Endothelial cell of umbilical vein (primary cell): ENCODE results near the gene PTPRK. TPM values are rescaled to one million over a fixed set of nuclear protein-coding genes. Genes with fewer than 3 reads are reported as not detected.

Experiments used
- BruUV-seq: library from RNA; stranded (reverse); fragments of 400-500 nt; replicated peaks from 2 replicates; lab custom pipeline; 2021; lab: Mats Ljungman, UMichigan
- CTCF ChIA-PET: fragments of 300-600, 350-600 bp; sonication (Branson Sonifier 250); formaldehyde crosslinking; loops from one replicate; lab custom pipeline; 2021; ENCODE audit warnings: antibody characterized with exemption, inconsistent platforms; lab: Charles Lee
- POLR2A ChIA-PET: fragments of 300-600, 350-600 bp; sonication (Branson Sonifier 250); formaldehyde crosslinking; loops from one replicate; lab custom pipeline; 2021; ENCODE audit warnings: antibody characterized with exemption, inconsistent platforms; lab: Charles Lee
- DNase-seq: peaks from one replicate; pipeline ENCODE4 v3.0.0-alpha.2; 2011; ENCODE audit warnings: low read depth, low spot score
- FAIRE-seq: peaks from 2 replicates; lab custom pipeline; 2011; peaks lifted over from hg19 to GRCh38; lab: Jason Lieb, UNC
- H2AFZ ChIP-seq: 2 replicates; pipeline ENCODE4 v1.6.0; 2012; ENCODE audit warnings: low read depth, low read length, control low read depth, inconsistent platforms
- H3K27ac ChIP-seq: 2 replicates; pipeline ENCODE4 v1.5.1; 2011; ENCODE audit warnings: low read depth, mild to moderate bottlenecking, control low read depth, low read length, moderate library complexity; ENCODE audit not compliant: insufficient read depth
- H3K27me3 ChIP-seq, 2 experiments: 2 replicates each; pipeline versions ENCODE4 v1.6.0 to v1.6.1; 2011; ENCODE audit warnings: low read length in 2 of 2, mixed read lengths in 1 of 2; ENCODE audit not compliant: control insufficient read depth in 2 of 2, insufficient read depth in 2 of 2
- H3K36me3 ChIP-seq, 2 experiments: 2 replicates in 1 of 2; 3 replicates in 1 of 2; pipeline ENCODE4 v1.5.1; 2011; ENCODE audit warnings: low read length in 2 of 2, mild to moderate bottlenecking in 1 of 2, moderate library complexity in 1 of 2; ENCODE audit not compliant: control insufficient read depth in 2 of 2, insufficient read depth in 2 of 2; ENCODE audit errors: extremely low read depth in 1 of 2
- H3K4me1 ChIP-seq: 3 replicates; pipeline ENCODE4 v1.5.1; 2011; ENCODE audit warnings: mild to moderate bottlenecking, low read length; ENCODE audit not compliant: control insufficient read depth, insufficient read depth; ENCODE audit errors: extremely low read depth
- H3K4me2 ChIP-seq: 2 replicates; pipeline ENCODE4 v1.6.1; 2011; ENCODE audit warnings: low read length, control low read depth, mixed read lengths; ENCODE audit not compliant: insufficient read depth
- H3K4me3 ChIP-seq, 3 experiments: fragments of 200-600 bp in 1 of 3; sonication (generic), shearing (Covaris generic) in 1 of 3; replicated peaks in 1 of 3; 2 replicates each; pipeline ENCODE4 v1.5.1; 2011 to 2016; ENCODE audit warnings: control low read depth in 3 of 3, low read length in 3 of 3, mild to moderate bottlenecking in 2 of 3, inconsistent platforms in 1 of 3, low read depth in 1 of 3, moderate library complexity in 1 of 3; ENCODE audit not compliant: insufficient read depth in 1 of 3
- H3K79me2 ChIP-seq: 2 replicates; pipeline ENCODE4 v1.6.0; 2012; ENCODE audit warnings: low read length, inconsistent platforms; ENCODE audit not compliant: control insufficient read depth, insufficient read depth
- H3K9ac ChIP-seq: replicated peaks from 2 replicates; pipeline ENCODE3; 2011; ENCODE audit warnings: low read length, control low read depth; ENCODE audit not compliant: insufficient read depth; ENCODE audit errors: extremely low read depth
- H3K9me1 ChIP-seq: replicated peaks from 3 replicates; pipeline ENCODE4 v1.6.0; 2011; ENCODE audit warnings: mild to moderate bottlenecking, low read length; ENCODE audit not compliant: control insufficient read depth, insufficient read depth; ENCODE audit errors: extremely low read depth
- H3K9me3 ChIP-seq: replicated peaks from 2 replicates; pipeline ENCODE4 v1.5.1; 2012; ENCODE audit warnings: low read length, inconsistent platforms; ENCODE audit not compliant: control insufficient read depth, insufficient read depth
- H4K20me1 ChIP-seq: replicated peaks from 2 replicates; pipeline ENCODE3; 2011; ENCODE audit warnings: mild to moderate bottlenecking, low read length; ENCODE audit not compliant: control insufficient read depth, insufficient read depth; ENCODE audit errors: extremely low read depth
- CTCF ChIP-seq, 2 donors: IDR thresholded peaks; 1 replicate in 1 of 2; 2 replicates in 1 of 2; pipeline ENCODE4 v1.5.1; 2011; ENCODE audit warnings: low read length in 2 of 2, mild to moderate bottlenecking in 2 of 2, moderate library complexity in 2 of 2, control low read depth in 1 of 2, inconsistent platforms in 1 of 2, low read depth in 1 of 2; ENCODE audit not compliant: insufficient read depth in 1 of 2; ENCODE audit errors: extremely low read depth in 1 of 2
- EZH2 ChIP-seq: IDR thresholded peaks from 2 replicates; pipeline ENCODE4 v1.6.1; 2012; ENCODE audit warnings: borderline replicate concordance, low read depth, mild to moderate bottlenecking, moderate library complexity, low read length, inconsistent platforms; ENCODE audit not compliant: severe bottlenecking
- FOS ChIP-seq: IDR thresholded peaks from 2 replicates; pipeline ENCODE4 v1.6.1; 2011; ENCODE audit warnings: mild to moderate bottlenecking, low read length, moderate library complexity, borderline replicate concordance; ENCODE audit not compliant: insufficient read depth
- GATA2 ChIP-seq: IDR thresholded peaks from 2 replicates; pipeline ENCODE4 v1.7.0; 2011; ENCODE audit warnings: low read depth, mild to moderate bottlenecking, moderate library complexity, mixed read lengths, low read length; ENCODE audit not compliant: insufficient read length, insufficient read depth
- JUN ChIP-seq: IDR thresholded peaks from 2 replicates; pipeline ENCODE4 v1.6.1; 2011; ENCODE audit warnings: borderline replicate concordance, low read depth; ENCODE audit not compliant: insufficient read length, insufficient read depth
- MYC ChIP-seq: IDR thresholded peaks from one replicate; pipeline ENCODE4 v1.6.1; 2011; ENCODE audit warnings: mild to moderate bottlenecking, low read depth, low read length
- POLR2A ChIP-seq: IDR thresholded peaks from 2 replicates; pipeline ENCODE4 v1.6.1; 2012; ENCODE audit warnings: low read depth, mild to moderate bottlenecking, control low read depth, low read length
- POLR2AphosphoS5 ChIP-seq: IDR thresholded peaks from 2 replicates; pipeline ENCODE4 v1.6.1; 2012; ENCODE audit warnings: low read depth, mild to moderate bottlenecking, control low read depth, low read length, moderate library complexity; ENCODE audit not compliant: insufficient read depth
- dilution Hi-C: fragments of 300-500 bp; cut with MboI; formaldehyde crosslinking; loops from one replicate; pipeline ENCODE4 v1.15.0; 2019; ENCODE audit warnings: low sequenced_read_pairs; ENCODE audit not compliant: extremely low pct_ligation_motif_present
- intact Hi-C: fragments of 100-400 bp; cut with micrococcal nuclease; formaldehyde crosslinking; loops from one replicate; pipeline ENCODE4 v1.10.0; 2022
- polyA plus RNA-seq, 4 experiments: library from polyadenylated mRNA; depleted of rRNA in 3 of 4; stranded (reverse) in 3 of 4; unstranded in 1 of 4; fragments of >200 nt; gene quantifications; 2 replicates each; pipeline versions ENCODE4 v1.2.1 to v1.2.3, GENCODE V29; 2011 to 2012; ENCODE audit warnings: missing spikeins in 1 of 4
- total RNA-seq: library from RNA; stranded (reverse); gene quantifications from 2 replicates; pipeline ENCODE4 v1.2.3, GENCODE V29; 2021
- TF ChIP-seq, protein P1 (sequence below): IDR thresholded peaks from 2 replicates; pipeline ENCODE4 v1.6.1; 2011; ENCODE audit not compliant: insufficient read depth, insufficient read length

The PTPRK gene
- total and polyA plus RNA-seq, 2 donors (not counting 3 experiments of a cell fraction or from before 2014, with no cell fraction given): 15.2 to 74.0 TPM

- H3K9ac ChIP-seq: no peak overlapping the region
- H3K27me3 ChIP-seq: no peaks in the 10 kb centered on the region
- FAIRE-seq: no peak
- intact Hi-C loops: no loop called here
- dilution Hi-C loops: no loop called here
- TF ChIP-seq GATA2 (peak; percentile 34), MYC (no peak)
- no peak for DNase-seq
- no peaks in the 10 kb centered on the region for H3K36me3 ChIP-seq
- H3K9me3 ChIP-seq: no peaks in the 10 kb centered on the region
- ChIA-PET POLR2A (no interaction called here), CTCF (no interaction called here)
- BruUV-seq: no TSS peak
- H3K4me2 ChIP-seq: no peak overlapping the region
- no peaks in the 10 kb centered on the region for H3K4me1 ChIP-seq
- no peak overlapping the region for H3K4me3 ChIP-seq
- H4K20me1 ChIP-seq: no peaks in the 10 kb centered on the region
- no peak overlapping the region for H3K27ac ChIP-seq
- no peaks in the 10 kb centered on the region for H3K79me2 ChIP-seq
- H3K9me1 ChIP-seq: peaks cover 2% of the 10 kb centered on the region
- H2AFZ ChIP-seq: no peak overlapping the region
Observed at GRCh38 chr6:128124713-128125112, 395.7 kb downstream of the PTPRK start.

GRCh38 chr6:128121610-128122009 is 398.8 kb downstream of the PTPRK start:
- CTCF ChIA-PET: interaction anchor here (1.0 kb wide), 1 partner anchor 266 kb away, joined by 3 read pairs; no protein-coding TSS in a partner anchor
- FAIRE-seq: no peak

More at GRCh38 chr6:128121610-128122009, 398.8 kb downstream of the PTPRK start:
- no peaks in the 10 kb centered on the region for H3K9me3 ChIP-seq
- H3K27me3 ChIP-seq: no peaks in the 10 kb centered on the region
- H3K27ac ChIP-seq: no peak overlapping the region
- dilution Hi-C loops (no loop called here), intact Hi-C loops (no loop called here)
- H3K36me3 ChIP-seq: no peaks in the 10 kb centered on the region
- no peak overlapping the region for H3K4me3 ChIP-seq
- no peaks in the 10 kb centered on the region for H3K4me1 ChIP-seq
- no peak overlapping the region for H2AFZ ChIP-seq
- no peak for TF ChIP-seq JUN
- TF ChIP-seq, protein P1, sequence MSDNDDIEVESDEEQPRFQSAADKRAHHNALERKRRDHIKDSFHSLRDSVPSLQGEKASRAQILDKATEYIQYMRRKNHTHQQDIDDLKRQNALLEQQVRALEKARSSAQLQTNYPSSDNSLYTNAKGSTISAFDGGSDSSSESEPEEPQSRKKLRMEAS: no peak
- no peak for TF ChIP-seq FOS
- TF ChIP-seq POLR2AphosphoS5: no peak
- no peak for TF ChIP-seq MYC
- TF ChIP-seq POLR2A: no peak
- TF ChIP-seq EZH2: no peak
- TF ChIP-seq GATA2: no peak
- no peak for TF ChIP-seq CTCF (IDR thresholded peaks at IDR 0.05; ENCODE audit: extremely low read depth in 1 of 2, insufficient read depth in 1 of 2, low read depth in 1 of 2, low read length in 2 of 2)
- DNase-seq: no peak
- peaks cover 2% of the 10 kb centered on the region for H3K9me1 ChIP-seq
- no peaks in the 10 kb centered on the region for H3K79me2 ChIP-seq
- BruUV-seq: no TSS peak
- H3K9ac ChIP-seq: no peak overlapping the region
- no peaks in the 10 kb centered on the region for H4K20me1 ChIP-seq
- POLR2A ChIA-PET: no interaction called here
- no peak overlapping the region for H3K4me2 ChIP-seq
